Cardiac septum (tissue), 1 donor: ENCODE measurements around the gene FSCN2. TPM values are rescaled to one million over a fixed set of nuclear protein-coding genes. Genes with fewer than 3 reads are reported as not detected.

Source experiments
- DNase-seq: peaks from one replicate; pipeline ENCODE4 v3.0.0-alpha.2; 2020; ENCODE audit warnings: low spot score
- intact Hi-C: fragments of 100-400 bp; cut with DNase I; formaldehyde crosslinking; loops from one replicate; pipeline ENCODE4 v1.14.0; 2022
- total RNA-seq: library from RNA; stranded (reverse); fragmentation: NEBNext Ultra II Directional; extraction: Animal tissue kit (Norgen Biotek cat#: 25700); gene quantifications from one replicate; pipeline ENCODE4 v1.2.1, GENCODE V29; 2021
- donor health status: DM: no; HTN: no; CAD: no.

Gene FSCN2
- total RNA-seq, 1 donor from 2014 or later: 1.1 TPM

GRCh38 chr17:81535480-81536298 is 7.5 kb downstream of the FSCN2 start:
- intact Hi-C loops: loop anchor here (5.0 kb wide), 1 partner anchor 283 kb away; no protein-coding TSS in a partner anchor
- no peak for DNase-seq

- DNase-seq: no peak
- intact Hi-C loops: loop anchor here (5.0 kb wide), 1 partner anchor 284 kb away; no protein-coding TSS in a partner anchor
Measured at GRCh38 chr17:81536299-81537290, 8.4 kb downstream of the FSCN2 start.

GRCh38 chr17:81537343-81537855 is 9.2 kb downstream of the FSCN2 start:
- intact Hi-C loops: loop anchor here (5.0 kb wide), 1 partner anchor 285 kb away; no protein-coding TSS in a partner anchor
- DNase-seq: no peak

- intact Hi-C loops: loop anchor here (5.0 kb wide), 1 partner anchor 286 kb away; no protein-coding TSS in a partner anchor
- DNase-seq: no peak
Measured at GRCh38 chr17:81537856-81538555, 9.8 kb downstream of the FSCN2 start.

GRCh38 chr17:81538651-81539570 is 10.7 kb downstream of the FSCN2 start:
- intact Hi-C loops: loop anchor here (5.0 kb wide), 1 partner anchor 287 kb away; no protein-coding TSS in a partner anchor

GRCh38 chr17:81539571-81539900 is 11.4 kb downstream of the FSCN2 start:
- intact Hi-C loops: loop anchor here (5.0 kb wide), 1 partner anchor 287 kb away; no protein-coding TSS in a partner anchor
- no peak for DNase-seq

More at GRCh38 chr17:81538651-81539570, 10.7 kb downstream of the FSCN2 start:
- no peak for DNase-seq

- DNase-seq: no peak
- intact Hi-C loops: loop anchor here (5.0 kb wide), 1 partner anchor 288 kb away; no protein-coding TSS in a partner anchor
Measured at GRCh38 chr17:81539961-81540675, 11.9 kb downstream of the FSCN2 start.

GRCh38 chr17:81540676-81541027 is 12.5 kb downstream of the FSCN2 start:
- DNase-seq: no peak
- intact Hi-C loops: no loop called here

GRCh38 chr17:81541123-81541522 is 12.9 kb downstream of the FSCN2 start:
- intact Hi-C loops: no loop called here
- no peak for DNase-seq

GRCh38 chr17:81542431-81543338 is 14.5 kb downstream of the FSCN2 start:
- intact Hi-C loops: no loop called here
- peak; percentile 63 for DNase-seq

- intact Hi-C loops: no loop called here
- DNase-seq: peak; percentile 73
Measured at GRCh38 chr17:81543339-81543675, 15.1 kb downstream of the FSCN2 start.

GRCh38 chr17:81543756-81544155 is 15.6 kb downstream of the FSCN2 start:
- intact Hi-C loops: no loop called here
- DNase-seq: no peak

GRCh38 chr17:81544281-81544974 is 16.3 kb downstream of the FSCN2 start:
- DNase-seq: peak; percentile 73
- intact Hi-C loops: no loop called here

- intact Hi-C loops: no loop called here
- DNase-seq: no peak
Measured at GRCh38 chr17:81545160-81545949, 17.2 kb downstream of the FSCN2 start.

GRCh38 chr17:81546906-81547613 is 18.9 kb downstream of the FSCN2 start:
- DNase-seq: no peak
- intact Hi-C loops: no loop called here
